Coronary artery (tissue), 2 donors: ENCODE measurements around the gene QTRT2.

ENCODE experiments used
- DNase-seq: peaks from one replicate; pipeline ENCODE4 v3.0.0-alpha.2; 2017; ENCODE audit warnings: low spot score
- H3K27ac ChIP-seq, 2 donors: fragments of 200-600 bp; sonication (generic); one replicate each; pipeline ENCODE4 v1.5.1; 2016 to 2019
- H3K4me3 ChIP-seq: fragments of 200-600 bp; sonication (generic); 2 replicates; pipeline ENCODE4 v1.5.1; 2016; ENCODE audit warnings: mild to moderate bottlenecking, moderate library complexity
- CTCF ChIP-seq: fragments of 200-600 bp; sonication (generic); IDR thresholded peaks from one replicate; pipeline ENCODE4 v1.5.1; 2019; ENCODE audit warnings: antibody characterized with exemption

QTRT2 gene

DNA sequence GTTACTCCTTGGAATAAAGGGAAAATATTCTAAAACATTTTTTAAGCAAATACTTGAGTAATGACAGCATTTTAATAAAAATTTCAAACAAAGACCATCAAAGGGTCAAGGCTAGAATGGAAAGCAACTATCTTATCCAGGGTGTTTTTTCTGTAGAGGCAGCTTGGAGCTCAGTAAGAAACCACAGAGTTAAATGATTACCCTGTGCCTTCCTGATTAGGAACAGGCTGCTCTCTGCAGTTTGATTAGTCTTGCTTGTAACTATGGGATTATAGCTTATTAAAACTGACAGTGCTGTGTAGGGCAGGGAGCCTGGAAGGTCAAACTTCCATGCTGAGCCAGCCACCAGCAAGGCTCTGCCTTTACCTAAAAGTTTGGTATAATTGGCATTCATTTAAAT lies 33.1 kb downstream of the QTRT2 start:
- no peak for DNase-seq
- TF ChIP-seq CTCF, result no peak
- no peak overlapping the region for H3K27ac ChIP-seq
- H3K4me3 ChIP-seq, result no peak overlapping the region

DNA sequence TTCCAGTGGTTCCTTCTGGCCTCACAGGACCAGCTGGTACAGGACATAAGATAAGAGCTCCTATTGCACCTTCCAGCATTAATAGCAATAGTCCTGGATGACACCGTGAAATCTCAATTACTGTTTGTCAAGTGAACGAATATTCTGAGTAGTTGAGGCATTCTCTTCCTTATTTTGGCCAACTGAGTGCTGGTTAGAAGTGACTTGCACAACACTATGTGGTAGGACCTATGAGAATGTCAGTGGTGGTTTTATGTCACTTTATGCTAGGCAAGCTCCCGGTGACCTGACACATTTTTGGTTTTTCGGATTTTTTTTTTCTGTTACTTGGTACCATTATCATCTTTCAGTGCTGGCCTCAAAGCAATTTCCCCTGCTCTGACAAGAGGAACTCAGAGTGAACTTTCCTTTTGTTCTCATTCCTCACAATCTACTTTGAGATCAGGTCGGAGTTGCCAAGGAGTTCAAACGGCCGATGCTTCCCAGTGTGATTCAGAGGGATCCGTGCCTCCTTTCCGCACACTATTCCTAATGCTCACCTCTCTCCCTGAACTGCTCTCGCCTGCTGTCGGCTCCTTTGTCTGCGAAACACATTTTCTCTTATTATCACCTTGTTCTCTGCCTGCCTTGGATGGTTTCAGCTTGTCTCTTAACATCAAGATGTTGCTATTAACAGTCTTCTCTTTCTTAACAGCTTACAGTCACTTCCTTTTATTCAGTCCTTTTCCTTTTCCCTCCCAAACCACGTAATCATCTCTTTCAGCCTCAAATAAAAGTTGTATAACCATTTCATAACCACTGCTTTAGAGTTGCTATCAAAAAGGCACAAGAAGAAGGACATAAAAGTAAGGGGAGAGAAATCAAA lies 35.8 kb downstream of the QTRT2 start:
- no peak for DNase-seq
- H3K27ac ChIP-seq, result peak overlapping the region in 1 of 2 donors; percentile 31
- no peak for TF ChIP-seq CTCF
- no peak overlapping the region for H3K4me3 ChIP-seq

GRCh38 chr3:114093016-114093380 lies 36.5 kb downstream of the QTRT2 start:
- no peak for TF ChIP-seq CTCF
- no peak overlapping the region for H3K27ac ChIP-seq
- no peak overlapping the region for H3K4me3 ChIP-seq
- no peak for DNase-seq

DNA sequence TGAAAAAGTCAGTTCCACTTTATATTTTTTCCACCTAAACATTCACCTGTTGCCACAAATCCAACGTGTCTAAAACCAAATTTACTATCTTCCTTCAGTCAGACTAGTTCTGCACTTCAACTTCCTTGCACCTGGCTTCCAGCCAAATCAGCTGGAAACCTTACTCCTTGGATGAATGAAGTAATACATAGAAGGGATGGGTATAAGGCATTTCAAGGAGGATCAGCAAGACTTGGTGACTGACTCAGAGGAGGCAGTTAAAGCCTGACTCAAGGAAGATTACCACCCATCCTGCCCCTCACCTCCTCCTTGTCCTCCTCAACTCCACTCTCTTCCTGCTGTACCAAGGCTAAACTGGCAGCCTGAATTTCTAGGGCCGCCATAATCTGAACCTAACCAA lies 37.1 kb downstream of the QTRT2 start:
- no peak for TF ChIP-seq CTCF
- Histone ChIP-seq H3K27ac (no peak overlapping the region), H3K4me3 (no peak overlapping the region)
- no peak for DNase-seq

GRCh38 chr3:114095796-114096195 lies 39.3 kb downstream of the QTRT2 start:
- no peak overlapping the region for H3K27ac ChIP-seq
- DNase-seq, result no peak
- no peak for TF ChIP-seq CTCF
- no peak overlapping the region for H3K4me3 ChIP-seq

- H3K4me3 ChIP-seq, result no peak overlapping the region
- no peak for DNase-seq
- no peak overlapping the region for H3K27ac ChIP-seq
- TF ChIP-seq CTCF, result no peak
Observed at GRCh38 chr3:114101101-114101500, 44.6 kb downstream of the QTRT2 start.

- no peak for TF ChIP-seq CTCF
- no peak overlapping the region for H3K4me3 ChIP-seq
- no peak for DNase-seq
- H3K27ac ChIP-seq, result no peak overlapping the region
Observed at GRCh38 chr3:114103181-114103580, 46.6 kb downstream of the QTRT2 start.
